Tongue (tissue), 2 donors: ENCODE data around the gene KCNQ5. TPM values are rescaled to one million over a fixed set of nuclear protein-coding genes. Genes with fewer than 3 reads are reported as not detected.

Experiments used
- DNase-seq: peaks from one replicate; pipeline ENCODE4 v3.0.0-alpha.2; 2015
- total RNA-seq: library from RNA; depleted of rRNA; stranded (reverse); fragments of >200 nt; gene quantifications from one replicate; pipeline ENCODE4 v1.2.3, GENCODE V29; 2014

Gene KCNQ5
- total RNA-seq, 1 donor from 2014 or later = 6.5 TPM

DNA sequence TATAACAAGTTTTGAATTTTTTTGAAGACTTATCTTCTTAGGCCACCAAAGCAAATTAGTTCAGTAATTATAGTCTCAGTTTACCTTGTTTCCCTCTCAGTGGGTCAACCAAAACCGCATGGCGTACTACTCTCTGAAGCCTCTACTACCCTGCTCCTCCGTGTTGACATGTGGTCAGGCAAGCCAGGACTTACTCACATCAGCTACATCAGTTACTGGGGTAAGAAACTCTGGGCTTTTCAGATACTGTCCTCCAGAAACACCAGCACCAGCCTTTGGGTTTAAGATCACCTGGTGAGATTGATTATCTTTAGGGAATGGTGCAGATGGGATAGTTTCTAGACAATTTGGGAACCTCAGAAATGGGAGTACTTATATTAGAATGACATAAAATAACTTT lies 55.1 kb downstream of the KCNQ5 start:
- no peak for DNase-seq

DNA sequence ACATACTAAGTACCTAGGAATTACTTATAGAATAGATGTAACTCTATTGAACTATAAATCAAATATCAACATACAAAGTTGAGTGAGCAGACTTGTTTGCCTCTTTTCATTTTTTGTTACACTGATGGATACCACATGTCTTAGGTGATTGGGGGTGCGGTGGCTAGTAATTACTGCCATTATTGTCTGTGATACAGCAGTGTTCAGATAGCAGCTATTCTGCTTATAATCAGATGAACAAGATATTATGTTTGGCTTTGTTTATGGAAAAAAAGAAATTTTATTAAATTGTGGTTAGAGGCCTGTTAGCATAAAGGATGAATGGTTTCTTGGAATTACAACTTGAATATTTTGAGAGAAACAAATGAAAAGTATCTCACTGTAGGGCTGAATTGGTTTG lies 55.9 kb downstream of the KCNQ5 start:
- no peak for DNase-seq

DNA sequence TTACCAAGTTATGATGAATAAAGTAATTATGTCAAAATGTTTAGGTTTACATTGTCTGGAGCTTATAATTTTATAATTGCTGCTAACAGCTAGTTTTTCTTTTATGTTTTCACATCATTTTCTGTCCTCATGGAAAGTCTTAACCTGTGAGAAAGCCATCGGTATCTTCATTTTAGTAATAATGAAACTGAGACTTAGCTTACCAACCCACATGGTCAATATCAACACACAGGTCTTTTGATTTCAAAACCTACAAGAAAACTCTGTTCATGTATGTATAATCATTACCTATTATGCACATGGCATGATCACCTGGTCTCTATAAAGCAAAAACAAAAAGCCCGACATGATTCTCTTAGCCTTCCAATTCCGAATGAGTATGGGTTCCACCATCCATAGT lies 61.9 kb downstream of the KCNQ5 start:
- no peak for DNase-seq

DNA sequence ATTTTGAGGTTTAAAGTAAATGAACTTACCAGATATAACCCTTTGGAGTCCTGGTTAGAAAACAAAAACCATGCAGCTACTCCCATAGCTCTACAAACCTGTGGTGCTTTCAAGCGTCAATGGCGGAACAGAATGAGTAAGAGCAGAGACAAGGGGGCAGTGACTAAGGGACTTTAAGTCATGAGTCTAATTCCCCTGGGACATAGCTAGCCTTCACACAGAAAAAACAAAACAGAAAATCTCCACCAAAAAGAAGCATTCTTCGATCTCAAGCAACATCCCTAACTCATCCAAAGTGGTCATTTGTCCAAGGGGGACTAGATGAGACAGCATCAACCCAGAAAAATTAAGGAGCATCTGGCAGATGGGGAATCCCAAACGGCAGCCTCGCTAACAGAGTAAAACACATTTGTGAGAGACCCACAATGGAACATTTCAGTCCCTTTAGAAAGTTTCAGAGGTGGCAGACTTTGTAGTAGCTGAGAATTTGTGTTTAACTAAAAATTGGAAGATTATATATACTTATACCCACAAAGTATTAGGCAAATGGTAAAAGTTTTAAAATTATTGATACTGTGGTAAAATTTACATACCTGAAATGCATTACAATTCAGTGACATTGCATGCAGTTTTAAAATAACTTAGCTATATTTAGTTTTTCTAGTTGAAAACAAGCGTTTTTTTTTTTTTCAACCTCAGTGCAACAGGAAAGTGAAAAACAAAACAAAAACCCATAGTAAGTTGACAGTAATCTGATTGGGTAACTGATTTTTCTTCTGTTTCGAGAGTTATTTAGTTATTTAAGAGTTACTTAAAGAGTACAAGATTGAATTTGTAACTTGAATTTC lies 67.5 kb downstream of the KCNQ5 start:
- DNase-seq = no peak

DNA sequence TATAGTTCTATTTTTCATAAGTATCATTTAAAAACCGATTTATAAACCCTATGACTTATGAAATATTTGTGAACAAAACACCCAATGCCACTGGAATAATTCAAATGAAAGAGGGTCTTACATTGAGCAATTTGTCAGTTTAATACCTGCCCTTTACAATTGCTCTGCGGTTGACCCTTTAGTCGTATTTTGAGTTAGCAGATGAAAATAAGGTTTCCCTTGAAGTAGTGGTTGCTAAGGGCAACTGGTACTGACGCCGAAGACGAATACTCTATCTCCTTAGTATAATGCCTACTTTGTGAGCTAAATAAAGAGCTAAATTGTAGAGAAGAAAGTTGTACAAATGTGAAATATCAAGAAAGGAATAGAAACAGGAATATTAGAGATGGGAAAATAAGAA lies 69.4 kb downstream of the KCNQ5 start:
- DNase-seq = no peak

DNA sequence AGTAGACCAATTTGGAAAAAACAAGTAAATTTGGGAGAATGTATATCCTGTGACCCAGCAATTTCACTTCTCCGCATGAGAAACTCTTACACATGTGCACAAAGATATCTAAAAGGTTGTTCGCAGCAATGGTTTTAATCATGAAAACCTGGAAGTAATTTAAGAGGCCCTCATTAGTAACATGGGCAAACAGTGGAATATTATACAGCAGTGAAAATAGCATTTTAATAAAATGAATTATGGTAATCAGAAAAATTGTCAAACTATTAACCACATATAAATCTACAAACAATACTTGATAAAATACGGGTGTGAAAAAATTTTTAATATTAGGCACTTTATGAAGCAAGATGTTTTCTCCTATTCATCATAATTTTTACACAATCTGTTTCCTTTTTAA lies 74.2 kb downstream of the KCNQ5 start:
- DNase-seq = no peak

DNA sequence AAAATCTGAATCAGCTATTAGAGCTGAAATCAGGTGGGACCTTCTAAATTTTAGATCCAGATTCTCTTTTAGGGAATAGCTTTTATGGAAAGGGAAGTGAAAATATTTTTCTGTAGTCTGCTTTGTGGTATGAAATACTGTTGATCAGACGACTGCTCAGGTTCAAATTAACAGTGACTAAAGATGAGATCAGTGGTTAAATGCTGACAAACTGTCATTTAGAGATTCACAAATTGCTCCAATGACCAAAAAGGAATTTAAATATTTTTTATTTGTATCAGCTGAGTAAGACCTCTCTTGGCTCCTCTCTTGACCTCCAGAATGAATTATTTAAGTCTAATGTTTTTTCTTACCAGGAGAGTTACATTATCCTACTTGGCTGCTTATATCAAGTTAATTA lies 77.3 kb downstream of the KCNQ5 start:
- no peak for DNase-seq

DNA sequence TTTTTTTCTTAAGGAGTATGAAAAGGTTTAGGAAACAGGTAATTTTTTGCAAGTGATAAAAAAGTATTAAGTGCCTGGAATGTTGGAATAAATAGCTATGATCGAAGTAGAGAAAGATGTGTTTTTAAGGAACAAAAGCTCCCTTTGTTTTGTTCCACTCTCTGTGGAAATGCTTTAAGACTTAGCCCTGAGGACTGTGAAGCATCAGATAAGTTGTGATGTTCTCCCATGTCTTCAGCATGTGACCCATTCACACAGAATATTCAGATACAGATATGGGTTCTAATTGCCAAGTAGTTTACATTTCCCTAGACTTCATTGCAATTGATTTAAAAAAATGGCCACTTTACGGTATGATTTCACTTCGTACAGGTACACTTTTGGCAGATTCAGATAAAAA lies 80.6 kb downstream of the KCNQ5 start:
- no peak for DNase-seq

DNA sequence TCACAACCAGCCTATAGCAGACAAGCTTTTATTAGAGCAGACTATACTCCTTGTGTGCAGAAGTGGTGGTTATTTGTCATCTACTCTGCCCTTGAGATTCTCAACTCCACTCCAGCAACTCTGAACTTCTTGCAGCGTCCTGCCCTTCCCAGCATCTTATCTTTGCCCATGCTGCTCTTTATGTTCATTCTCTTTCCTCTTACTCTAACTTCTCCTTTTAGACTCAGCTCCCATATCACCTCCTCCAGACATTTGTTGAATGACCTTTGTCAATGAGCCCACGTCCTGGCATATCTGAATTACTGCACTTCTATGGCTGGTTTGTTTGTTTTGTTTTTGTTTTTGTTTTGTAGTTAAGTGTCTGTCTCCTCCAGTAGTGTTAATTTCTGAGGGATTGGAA lies 81.2 kb downstream of the KCNQ5 start:
- no peak for DNase-seq

DNA sequence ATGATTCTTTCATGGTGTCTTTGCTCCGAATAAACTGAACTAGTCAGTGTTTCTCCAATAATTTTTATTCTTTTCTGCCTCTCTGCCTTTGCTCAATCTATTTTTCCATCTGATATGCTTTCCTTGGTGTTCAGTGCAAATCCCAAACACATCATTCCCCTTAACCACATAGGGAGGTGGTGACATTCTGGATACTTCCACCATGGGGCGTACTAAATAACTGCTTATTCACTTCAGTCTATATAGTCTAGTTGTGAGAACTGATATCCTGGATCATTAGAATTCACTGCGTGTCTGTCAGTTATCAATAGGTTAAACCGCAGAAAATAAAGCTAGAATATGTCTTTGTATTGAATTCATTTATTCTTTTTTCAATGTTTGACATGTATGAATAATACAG lies 83.1 kb downstream of the KCNQ5 start:
- DNase-seq = no peak

DNA sequence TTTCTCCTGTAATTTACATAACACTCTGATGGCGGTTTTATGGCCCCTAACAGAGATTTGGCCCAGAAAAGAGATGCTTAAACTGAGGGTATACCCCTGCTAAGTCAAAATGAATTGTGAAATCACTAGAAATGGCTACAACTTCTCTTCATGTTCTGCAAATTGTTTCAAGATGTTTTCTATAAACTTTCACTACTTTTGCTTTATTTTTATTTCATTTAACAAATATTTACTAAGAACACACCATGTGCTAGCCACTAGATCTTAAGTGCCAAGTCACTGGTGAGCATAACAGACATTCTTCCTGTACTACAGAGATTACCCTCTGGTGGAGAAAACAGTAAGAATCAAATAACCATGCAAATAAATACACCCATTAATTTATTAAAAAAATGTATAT lies 87.6 kb downstream of the KCNQ5 start:
- DNase-seq = no peak

DNA sequence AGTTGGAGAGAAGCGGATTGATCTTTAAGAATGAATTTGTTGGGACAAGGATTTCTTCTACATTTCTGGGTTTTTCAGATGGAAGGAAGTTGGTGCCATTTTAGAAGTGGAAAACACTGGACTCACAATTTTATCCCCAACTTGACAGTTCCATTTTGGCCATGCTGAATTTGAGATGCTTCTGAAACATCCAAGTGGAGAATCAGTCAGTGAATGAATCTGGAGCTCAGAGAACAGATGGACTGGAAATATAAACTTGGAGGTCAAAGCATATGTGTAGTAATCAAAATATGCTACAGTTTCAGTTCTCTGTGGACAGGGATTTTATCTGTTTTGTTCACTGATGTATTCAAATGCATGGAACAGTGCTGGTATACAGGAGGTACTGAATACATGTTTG lies 89.9 kb downstream of the KCNQ5 start:
- no peak for DNase-seq

DNA sequence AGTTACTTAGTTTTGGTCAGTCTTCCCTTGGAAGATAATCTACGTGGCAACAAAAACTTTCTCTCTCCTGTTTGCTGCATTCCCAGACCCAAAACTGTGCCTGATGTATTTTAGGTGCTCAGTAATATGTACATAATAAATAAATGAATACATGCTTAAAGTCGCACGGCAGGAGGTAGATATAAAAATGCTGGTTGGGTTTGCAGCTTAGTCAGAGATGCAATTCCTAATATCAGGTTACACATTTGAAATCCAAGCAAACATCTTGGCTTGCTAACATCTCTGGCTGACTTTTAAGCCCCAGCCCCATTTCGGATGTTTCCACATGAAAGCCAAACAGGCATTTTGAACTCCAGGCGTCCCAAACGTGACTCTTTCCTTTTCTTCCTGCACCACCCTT lies 91.0 kb downstream of the KCNQ5 start:
- DNase-seq = no peak

DNA sequence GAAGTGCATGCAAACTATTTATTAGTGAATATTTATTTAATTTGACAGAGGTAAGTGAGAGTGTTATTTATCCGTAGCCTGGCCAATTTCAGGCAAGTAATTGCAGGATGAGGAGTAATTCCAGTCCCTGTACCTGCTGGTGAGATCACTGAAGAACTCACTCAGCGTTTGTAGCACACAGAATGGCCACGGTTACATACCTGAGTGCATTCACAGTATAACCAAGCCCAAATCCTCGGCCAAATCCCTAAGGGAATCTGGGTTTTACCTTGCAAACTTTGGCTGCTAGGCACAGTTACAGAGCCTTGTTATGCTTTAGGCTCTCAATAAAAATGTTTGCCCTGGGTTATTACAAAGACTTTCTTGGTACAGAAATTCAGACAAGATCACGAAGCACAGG lies 93.3 kb downstream of the KCNQ5 start:
- no peak for DNase-seq

DNA sequence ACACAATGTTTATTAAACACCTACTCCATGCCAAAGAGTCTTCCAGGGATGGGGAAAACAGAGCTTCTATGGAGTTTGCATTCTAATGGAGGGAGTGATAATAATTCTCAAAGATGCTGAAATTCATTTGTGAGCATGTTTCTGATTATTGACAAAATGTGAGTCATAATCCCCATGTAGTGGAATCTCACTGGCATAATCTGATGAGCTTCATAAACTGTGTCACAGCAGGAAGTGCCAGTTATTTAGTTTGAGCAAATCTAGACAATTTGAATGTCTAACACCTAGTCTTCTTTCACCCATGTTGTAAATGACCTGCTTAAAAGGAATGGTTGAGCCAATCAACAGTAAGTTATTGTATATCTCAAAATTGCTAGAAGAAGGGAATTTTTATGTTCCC lies 95.1 kb downstream of the KCNQ5 start:
- no peak for DNase-seq

DNA sequence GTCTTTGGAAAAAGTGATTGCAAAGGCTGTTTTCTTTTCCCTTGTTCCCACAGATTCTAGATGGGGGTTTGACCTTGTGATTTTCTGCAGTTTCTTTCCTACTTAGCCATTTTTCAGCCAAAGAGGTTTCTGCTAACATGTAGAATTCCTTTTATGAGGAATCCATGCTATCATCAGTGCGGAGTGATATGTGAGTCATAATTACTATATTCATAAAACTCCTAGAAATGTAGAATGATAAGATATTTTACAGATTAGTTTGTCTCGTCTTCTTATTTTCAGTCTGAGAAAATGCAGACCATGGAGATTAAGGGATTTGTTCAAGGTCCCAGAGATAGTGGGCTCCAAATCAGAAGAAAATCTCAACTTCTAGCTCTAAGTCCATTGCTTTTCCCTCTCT lies 98.6 kb downstream of the KCNQ5 start:
- no peak for DNase-seq

DNA sequence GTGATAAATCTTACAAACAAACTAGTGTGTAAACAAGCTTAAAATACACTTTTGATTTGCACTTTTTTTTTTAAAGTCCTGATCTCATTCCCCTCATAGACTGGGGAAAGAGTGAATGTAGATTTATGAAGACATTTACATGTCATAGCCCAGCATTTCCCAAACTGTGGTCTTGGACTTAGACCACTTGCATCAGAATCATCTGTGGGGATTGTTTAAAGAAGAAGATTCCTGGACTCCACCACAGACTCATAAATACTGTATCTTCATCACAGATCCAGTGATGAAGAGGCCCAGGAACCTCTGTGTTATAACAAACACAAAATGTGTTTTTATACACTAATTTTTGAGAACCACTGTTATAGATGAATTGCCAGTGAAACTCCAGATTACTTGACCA lies 99.5 kb downstream of the KCNQ5 start:
- no peak for DNase-seq

DNA sequence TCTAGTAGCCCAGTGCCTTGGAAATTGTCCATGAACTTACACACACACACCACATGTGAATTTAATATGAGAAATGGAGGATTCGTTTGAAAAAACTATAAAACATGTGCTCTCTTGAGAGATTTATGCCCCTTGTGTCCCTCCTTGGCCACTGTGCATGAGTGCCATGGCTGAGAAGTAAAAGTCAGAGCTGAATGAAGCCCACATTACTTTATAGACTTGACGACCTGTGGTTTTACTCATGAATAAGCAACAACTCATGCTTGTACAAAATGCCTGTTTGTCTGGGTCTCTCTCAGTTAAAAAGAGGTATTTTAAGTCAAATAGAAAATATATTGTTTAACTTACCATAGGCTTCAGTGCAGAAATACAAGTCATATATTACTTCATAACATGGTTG lies 102.7 kb downstream of the KCNQ5 start:
- peak; percentile 7 for DNase-seq

DNA sequence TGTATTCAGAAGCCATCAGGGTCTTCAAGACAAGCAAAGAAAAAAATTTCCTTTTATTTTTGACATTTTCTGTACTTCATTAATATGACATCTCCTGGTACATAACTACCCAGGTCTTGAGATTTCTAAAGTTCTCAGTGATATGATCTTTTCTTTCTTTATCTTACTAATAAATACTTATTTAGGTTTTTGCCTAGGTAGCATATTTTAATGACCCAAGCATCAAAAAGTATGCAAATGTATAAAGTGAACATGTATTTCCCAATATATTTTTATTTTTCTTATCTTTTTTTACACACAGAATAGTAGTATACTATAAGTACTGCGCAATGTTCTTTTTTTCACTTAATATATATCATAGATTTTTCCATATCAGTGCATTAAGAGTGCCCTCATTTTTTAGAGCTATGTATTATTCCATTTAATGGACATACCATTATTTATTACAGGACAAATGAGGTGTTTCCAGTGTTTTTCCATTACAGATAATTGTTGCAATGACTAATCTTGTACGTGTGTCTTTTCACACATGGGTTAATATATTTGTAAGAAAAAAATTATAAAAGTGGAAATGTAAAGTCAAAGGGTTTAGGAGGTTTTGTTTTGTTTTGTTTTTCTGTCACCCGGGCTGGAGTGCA lies 107.0 kb downstream of the KCNQ5 start:
- DNase-seq = no peak

DNA sequence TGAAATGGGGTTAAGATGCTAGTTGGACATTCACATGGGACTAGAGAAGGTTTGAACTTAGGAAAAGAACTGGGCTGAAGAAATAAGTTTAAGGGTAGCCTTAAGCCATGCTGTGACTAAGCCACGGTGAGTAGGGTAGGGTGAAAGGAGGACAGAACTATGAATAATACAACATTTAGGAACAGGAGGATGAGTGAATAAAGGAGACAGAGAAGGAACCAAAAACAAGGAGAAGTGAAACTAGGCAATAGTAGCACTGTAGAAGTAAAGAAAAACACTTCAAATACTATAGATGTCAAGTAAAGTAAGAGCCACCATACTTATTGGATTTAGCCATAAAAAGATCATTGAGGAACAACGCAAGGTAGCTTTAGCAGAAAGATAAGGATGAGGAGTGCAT lies 111.2 kb downstream of the KCNQ5 start:
- no peak for DNase-seq

DNA sequence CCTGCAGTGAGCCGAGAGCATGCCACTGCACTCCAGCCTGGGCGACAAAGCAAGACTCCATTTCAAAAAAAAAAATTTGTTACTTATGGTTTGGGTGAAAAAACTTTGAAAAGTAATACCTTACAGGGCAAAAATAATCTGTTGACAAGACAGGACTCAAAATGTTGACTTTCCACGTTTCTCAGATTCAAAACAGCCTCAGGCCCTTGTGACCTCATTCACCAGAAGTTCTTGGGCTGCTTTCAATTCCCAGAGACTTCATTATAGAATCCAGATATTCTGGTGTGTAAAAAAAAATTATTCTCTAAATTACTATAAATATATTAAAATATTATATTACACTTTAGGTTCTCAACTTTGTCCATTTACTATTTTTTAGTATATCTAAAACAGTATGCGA lies 116.2 kb downstream of the KCNQ5 start:
- no peak for DNase-seq

DNA sequence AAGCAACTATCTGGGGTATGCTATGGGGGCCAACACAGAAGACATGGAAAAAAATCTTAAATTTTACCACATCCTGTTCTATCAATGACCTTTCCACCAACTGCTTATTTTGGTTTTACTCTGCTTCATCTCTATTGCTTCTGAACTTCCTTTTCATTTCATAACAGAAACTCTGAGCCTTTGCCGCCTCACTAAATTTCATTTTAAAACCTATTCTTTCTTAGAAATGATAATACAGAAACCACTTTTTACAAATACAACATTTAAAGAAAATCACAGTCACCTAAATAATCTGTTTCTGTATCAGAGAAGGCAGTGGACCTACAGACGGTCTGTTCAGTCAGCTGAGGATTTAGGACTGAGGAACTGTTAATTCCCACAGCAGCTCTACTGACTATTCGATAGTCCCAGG lies 117.5 kb downstream of the KCNQ5 start:
- no peak for DNase-seq

DNA sequence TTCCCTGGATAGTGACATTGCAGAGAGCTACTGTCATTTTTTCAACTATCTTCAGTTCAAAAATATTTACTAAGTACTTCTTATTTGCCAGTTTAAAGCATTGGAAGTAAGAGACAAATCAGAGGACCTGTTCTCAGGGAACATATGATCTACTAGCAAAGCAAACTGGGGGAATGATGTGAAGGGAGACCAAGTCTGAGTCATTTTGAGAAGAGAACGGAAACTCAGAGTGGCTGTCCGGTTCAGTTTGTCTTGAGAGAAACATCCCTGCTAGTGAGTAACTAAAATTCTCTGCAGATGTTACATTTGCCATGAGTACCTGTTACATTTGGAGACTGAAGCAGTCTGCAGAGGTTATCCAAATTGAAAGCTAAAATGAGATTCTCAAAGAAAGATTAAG lies 118.3 kb downstream of the KCNQ5 start:
- no peak for DNase-seq

DNA sequence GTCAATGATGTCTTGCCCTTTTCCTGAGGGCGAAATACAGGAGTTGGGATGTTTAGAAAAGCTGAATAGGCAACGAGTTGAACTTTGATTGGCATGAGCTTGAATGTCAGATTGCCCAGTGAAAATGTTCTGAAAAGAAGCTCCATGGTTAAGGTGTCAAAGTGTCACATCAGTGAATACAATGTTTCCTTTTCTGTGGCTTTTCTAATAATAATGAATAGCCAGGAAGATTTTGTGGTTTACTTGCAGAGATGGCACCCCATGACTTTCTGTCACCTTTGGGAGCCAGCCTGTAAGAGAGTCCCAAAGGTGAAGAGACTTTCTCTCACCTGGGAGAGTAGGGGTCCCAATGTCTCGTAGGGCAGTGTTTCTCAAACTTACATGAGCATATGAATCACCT lies 119.2 kb downstream of the KCNQ5 start:
- DNase-seq = no peak
